Hematopoietic multipotent progenitor cell treated with erythropoietin and hydrocortisone succinate and interleukin-3 and kit ligand, for 4 days (in vitro differentiated cells): ENCODE measurements around the gene CEP44.
"Not testable (repeated sequence)": the region's sequence is repeated elsewhere in the genome, so short reads cannot be mapped to it uniquely, and the experiment has no call there.

Experiments
- DNase-seq: peaks from one replicate; pipeline ENCODE4 v3.0.0-alpha.2; 2015

Gene CEP44

GRCh38 chr4:174283507-174284471, at the start of gene CEP44, which contains the start of gene FBXO8:
Gene CEP44, plus strand, starts transcription at chr4:174283911. Its CDS starts 15,211 bp downstream, at chr4:174299122.
Gene FBXO8, minus strand, starts transcription at chr4:174283667. Its CDS starts 20,575 bp downstream, at chr4:174263092.
- DNase-seq: peak; percentile 88

- DNase-seq: no peak
Observed at GRCh38 chr4:174236359-174236758, 47.4 kb upstream of the CEP44 start.

GRCh38 chr4:174241162-174241561, 42.5 kb upstream of the CEP44 start:
- no peak for DNase-seq

- DNase-seq: peak; percentile 33
Observed at GRCh38 chr4:174244441-174244840, 39.3 kb upstream of the CEP44 start.

- no peak for DNase-seq
Observed at GRCh38 chr4:174245714-174246113, 38.0 kb upstream of the CEP44 start.

- DNase-seq: no peak
Observed at GRCh38 chr4:174248407-174248806, 35.3 kb upstream of the CEP44 start.

- no peak for DNase-seq
Observed at GRCh38 chr4:174252412-174252811, 31.3 kb upstream of the CEP44 start.

GRCh38 chr4:174254613-174255012, 29.1 kb upstream of the CEP44 start:
- no peak for DNase-seq

GRCh38 chr4:174255374-174255773, 28.3 kb upstream of the CEP44 start:
- DNase-seq: no peak

GRCh38 chr4:174255786-174256185, 27.9 kb upstream of the CEP44 start:
- DNase-seq: peak; percentile 11

- DNase-seq: no peak
Observed at GRCh38 chr4:174256277-174256713, 27.4 kb upstream of the CEP44 start.

GRCh38 chr4:174259580-174259979, 24.1 kb upstream of the CEP44 start:
- DNase-seq: no peak

GRCh38 chr4:174260099-174260498, 23.6 kb upstream of the CEP44 start:
- peak; percentile 5 for DNase-seq

- not testable (repeated sequence) for DNase-seq
Observed at GRCh38 chr4:174261432-174261831, 22.3 kb upstream of the CEP44 start.

- DNase-seq: no peak
Observed at GRCh38 chr4:174262624-174263444, 20.9 kb upstream of the CEP44 start.

- DNase-seq: no peak
Observed at GRCh38 chr4:174263445-174263736, 20.3 kb upstream of the CEP44 start.

- no peak for DNase-seq
Observed at GRCh38 chr4:174265916-174266315, 17.8 kb upstream of the CEP44 start.

- DNase-seq: no peak
Observed at GRCh38 chr4:174266416-174266815, 17.3 kb upstream of the CEP44 start.

GRCh38 chr4:174273930-174274329, 9.8 kb upstream of the CEP44 start:
- DNase-seq: no peak

- DNase-seq: no peak
Observed at GRCh38 chr4:174274436-174274835, 9.3 kb upstream of the CEP44 start.

GRCh38 chr4:174275101-174275500, 8.6 kb upstream of the CEP44 start:
- no peak for DNase-seq

GRCh38 chr4:174277433-174277832, 6.3 kb upstream of the CEP44 start:
- no peak for DNase-seq

- DNase-seq: no peak
Observed at GRCh38 chr4:174278467-174278866, 5.2 kb upstream of the CEP44 start.
